Retinal pigment epithelial cell (primary cell): ENCODE data around the gene OR1E1.
"Not testable (repeated sequence)": the region's sequence is repeated elsewhere in the genome, so short reads cannot be mapped to it uniquely, and the experiment has no call there.

Experiments used
- DNase-seq: peaks from one replicate; pipeline ENCODE4 v3.0.0-alpha.2; 2010; ENCODE audit warnings: low read depth
- H3K4me3 ChIP-seq: 2 replicates; pipeline ENCODE4 v1.5.1; 2011; ENCODE audit warnings: mild to moderate bottlenecking, low read length, control low read depth, moderate library complexity
- CTCF ChIP-seq: conservative IDR thresholded peaks from 2 replicates; pipeline ENCODE4 v1.5.1; 2011; ENCODE audit warnings: low read depth, low read length, control low read depth, inconsistent platforms

The OR1E1 gene

DNA sequence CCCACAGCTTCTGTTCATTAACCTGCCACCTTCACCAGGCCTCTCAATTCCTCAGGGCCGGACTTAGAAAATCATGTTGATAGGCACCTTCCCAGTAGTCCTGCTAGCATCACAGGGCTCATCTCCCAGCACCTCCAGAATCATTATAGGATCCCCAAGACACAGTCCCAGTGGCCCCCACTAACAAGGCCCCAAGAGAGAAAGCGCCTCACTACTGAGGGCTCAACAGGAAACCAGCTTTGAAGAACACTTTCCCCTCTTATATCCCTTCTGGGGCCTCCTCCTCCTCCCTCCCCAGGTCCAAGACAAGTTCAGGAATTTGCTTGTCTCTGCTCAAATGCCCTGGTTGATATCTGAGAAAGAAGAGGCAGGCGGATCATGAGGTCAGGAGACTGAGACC, 12.9 kb upstream of the OR1E1 start, which contains the start of gene OR3A3:
Gene OR3A3, plus strand, starts transcription at position 301 of the 400 bp plus-strand sequence.
- no peak within 1 kb of the TSS for H3K4me3 ChIP-seq
- DNase-seq = no peak
- no peak for TF ChIP-seq CTCF

DNA sequence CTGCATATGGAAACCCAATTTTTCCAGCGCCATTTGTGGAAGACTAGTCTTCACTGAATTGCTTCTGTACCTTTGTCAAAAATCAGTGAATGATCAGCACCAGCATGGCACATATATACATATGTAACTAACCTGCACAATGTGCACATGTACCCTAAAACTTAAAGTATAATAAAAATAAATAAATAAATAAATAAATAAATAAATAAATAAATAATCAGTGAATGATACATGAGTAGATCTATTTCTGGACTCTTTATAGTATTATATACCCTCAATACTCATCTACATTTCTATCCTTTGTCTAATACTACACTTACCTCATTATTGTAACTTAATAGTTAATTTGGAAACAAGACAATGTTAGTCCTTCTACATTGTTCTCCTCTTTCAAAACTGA, 5.6 kb upstream of the OR1E1 start:
- H3K4me3 ChIP-seq, DNase-seq: not testable (repeated sequence)

DNA sequence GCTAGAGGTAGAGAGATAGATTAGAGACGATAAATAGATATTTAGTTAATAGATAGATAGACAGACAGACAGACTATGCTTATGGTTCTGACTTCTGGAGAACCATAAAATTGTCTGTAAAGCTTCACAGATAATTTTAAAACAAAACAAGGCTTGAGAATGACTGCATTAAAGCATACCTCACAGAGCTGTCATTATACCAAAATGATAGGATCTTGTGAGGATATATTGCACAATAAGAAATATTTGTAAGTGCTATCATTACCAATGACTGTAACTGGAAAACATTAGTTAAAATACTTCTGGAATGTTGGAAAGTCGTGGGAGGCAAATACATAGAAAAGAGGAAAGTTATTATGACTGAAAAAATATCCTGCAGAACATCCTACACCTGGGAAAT, 3.6 kb upstream of the OR1E1 start:
- no peak for TF ChIP-seq CTCF
- no peak overlapping the region for H3K4me3 ChIP-seq
- DNase-seq = no peak

- H3K4me3 ChIP-seq = no peak overlapping the region
- TF ChIP-seq CTCF = no peak
- no peak for DNase-seq
Measured at GRCh38 chr17:3400055-3400454, 1.8 kb upstream of the OR1E1 start.

DNA sequence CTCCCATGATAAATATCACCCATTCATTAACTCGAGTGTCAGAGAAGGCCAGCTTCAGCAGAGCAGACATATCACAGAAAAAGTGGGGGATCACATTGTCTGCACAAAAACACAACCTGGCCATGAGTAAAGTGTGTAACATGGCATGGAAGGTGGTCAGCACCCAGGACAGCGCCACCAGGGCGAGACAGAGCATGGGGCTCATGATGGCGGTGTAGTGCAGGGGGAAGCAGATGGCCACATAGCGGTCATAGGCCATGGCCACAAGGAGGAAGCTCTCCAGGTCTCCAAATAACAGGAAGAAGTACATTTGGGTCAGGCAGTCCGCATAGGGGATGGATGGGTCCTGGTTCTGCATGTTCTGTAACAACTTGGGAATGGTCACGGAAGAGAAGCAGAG, 409 bp downstream of the OR1E1 start:
- not testable (repeated sequence) for H3K4me3 ChIP-seq, DNase-seq

- TF ChIP-seq CTCF = no peak
- DNase-seq = no peak
- no peak overlapping the region for H3K4me3 ChIP-seq
Measured at GRCh38 chr17:3389791-3390190, 8.4 kb downstream of the OR1E1 start.

- no peak within 1 kb of the TSS for H3K4me3 ChIP-seq
- TF ChIP-seq CTCF = no peak
- DNase-seq = no peak
Measured at GRCh38 chr17:3385869-3386816, 12.1 kb downstream of the OR1E1 start, which contains the start of gene OR3A2. TSS of gene OR3A2 (minus strand) at chr17:3386308.

- no peak for DNase-seq
- no peak overlapping the region for H3K4me3 ChIP-seq
- no peak for TF ChIP-seq CTCF
Measured at GRCh38 chr17:3381957-3382356, 16.3 kb downstream of the OR1E1 start.
